ENCODE data around the gene HSPH1.

HSPH1 gene

DNA sequence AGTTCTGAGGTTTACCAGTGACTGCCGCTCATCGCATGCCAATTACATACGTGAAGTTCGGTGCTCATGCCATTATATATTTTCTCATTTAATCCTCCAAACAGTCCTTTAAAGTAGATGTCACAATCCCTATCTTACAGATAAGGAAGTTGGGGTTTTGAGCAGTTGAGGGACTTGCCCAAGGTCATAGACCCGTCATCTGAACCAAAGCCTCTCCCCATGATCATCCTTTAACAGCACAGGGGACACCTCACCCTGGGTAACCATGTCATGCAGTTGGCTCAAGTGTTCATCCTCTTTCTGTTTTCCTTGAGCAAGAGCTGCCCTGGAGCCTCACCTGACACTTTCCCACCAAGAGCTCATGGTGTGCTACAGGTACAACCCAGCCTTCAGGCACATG, 69.1 kb downstream of the HSPH1 start:
- Histone ChIP-seq H3K4me3 (ENCODE audit: low read depth in 1 of 2, low read length in 2 of 2) (no peak overlapping the region), H3K27ac (ENCODE audit: low read depth, low read length) (no peak overlapping the region), H3K4me1 (ENCODE audit: insufficient read depth, low read length) (no peaks in the 10 kb centered on the region), H3K36me3 (ENCODE audit: insufficient read depth, low read length) (no peaks in the 10 kb centered on the region), H3K27me3 (ENCODE audit: control insufficient read depth in 1 of 2, insufficient read depth in 2 of 2, low read length in 2 of 2) (no peaks in the 10 kb centered on the region), H3K9ac (ENCODE audit: low read length) (no peak overlapping the region), H3K9me3 (ENCODE audit: low read length) (no peaks in the 10 kb centered on the region)

DNA sequence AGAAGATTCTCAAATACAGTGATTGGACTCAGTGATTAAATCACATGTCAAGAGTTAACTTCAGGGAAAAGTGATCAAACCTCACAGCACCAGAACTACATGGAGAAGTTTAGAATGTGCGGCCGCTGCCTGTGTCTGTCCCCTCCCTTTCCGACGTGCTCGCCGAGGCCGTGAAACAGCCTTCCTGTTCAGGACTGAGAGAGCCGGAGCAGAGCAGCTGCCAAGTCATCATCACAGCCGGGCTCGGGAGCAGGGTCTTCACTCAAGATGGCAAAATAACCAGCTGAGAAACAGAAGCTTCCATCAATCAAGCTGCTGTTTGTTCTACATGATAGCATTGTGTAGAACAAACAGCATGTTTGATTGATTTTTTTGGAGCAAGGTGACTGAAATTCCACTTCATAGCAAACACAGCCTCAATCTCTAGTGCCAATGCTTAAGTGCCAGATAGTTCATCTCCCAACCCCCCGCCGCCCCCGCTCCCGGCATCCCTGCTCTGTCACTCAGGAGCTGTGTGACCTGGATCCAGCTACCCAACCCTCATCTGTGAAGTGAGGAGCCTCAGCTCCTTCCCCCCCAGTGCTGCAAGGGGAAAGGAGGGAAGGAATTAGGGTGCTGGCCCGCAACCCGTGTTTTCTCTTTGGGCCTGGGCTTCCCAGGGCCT, 70.6 kb downstream of the HSPH1 start:
- H3K4me1 ChIP-seq (ENCODE audit: insufficient read depth, low read length), result no peaks in the 10 kb centered on the region
- no peak overlapping the region for H3K4me3 ChIP-seq (ENCODE audit: low read depth in 1 of 2, low read length in 2 of 2)
- no peaks in the 10 kb centered on the region for H3K36me3 ChIP-seq (ENCODE audit: insufficient read depth, low read length)
- no peak overlapping the region for H3K27ac ChIP-seq (ENCODE audit: low read depth, low read length)
- no peaks in the 10 kb centered on the region for H3K27me3 ChIP-seq (ENCODE audit: control insufficient read depth in 1 of 2, insufficient read depth in 2 of 2, low read length in 2 of 2)
- H3K9ac ChIP-seq (ENCODE audit: low read length), result no peak overlapping the region
- H3K9me3 ChIP-seq (ENCODE audit: low read length), result no peaks in the 10 kb centered on the region

DNA sequence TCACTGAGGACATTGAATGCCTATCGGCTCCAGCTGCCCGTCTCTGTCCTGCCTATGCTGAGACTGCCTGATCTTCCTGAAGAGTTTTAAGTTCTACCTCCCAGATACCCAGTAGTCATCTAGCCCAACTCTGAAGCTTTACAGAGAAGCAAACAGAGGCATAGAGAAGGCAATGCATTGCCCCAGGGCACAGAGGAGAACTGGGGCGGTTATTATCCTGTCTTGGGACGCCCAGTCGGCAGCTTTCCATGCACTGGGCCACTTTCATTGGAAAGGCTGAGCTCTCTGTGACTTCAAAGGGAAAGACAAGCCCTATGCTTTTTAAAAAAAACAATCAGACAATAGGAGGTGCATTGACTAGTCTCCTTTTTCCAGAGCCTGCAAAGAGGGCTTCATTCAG, 71.6 kb downstream of the HSPH1 start:
- H3K4me1 ChIP-seq (ENCODE audit: insufficient read depth, low read length), result no peaks in the 10 kb centered on the region
- H3K36me3 ChIP-seq (ENCODE audit: insufficient read depth, low read length), result no peaks in the 10 kb centered on the region
- H3K9me3 ChIP-seq (ENCODE audit: low read length), result no peaks in the 10 kb centered on the region
- H3K9ac ChIP-seq (ENCODE audit: low read length), result no peak overlapping the region
- H3K27ac ChIP-seq (ENCODE audit: low read depth, low read length), result no peak overlapping the region
- H3K4me3 ChIP-seq (ENCODE audit: low read depth in 1 of 2, low read length in 2 of 2), result no peak overlapping the region
- no peaks in the 10 kb centered on the region for H3K27me3 ChIP-seq (ENCODE audit: control insufficient read depth in 1 of 2, insufficient read depth in 2 of 2, low read length in 2 of 2)

DNA sequence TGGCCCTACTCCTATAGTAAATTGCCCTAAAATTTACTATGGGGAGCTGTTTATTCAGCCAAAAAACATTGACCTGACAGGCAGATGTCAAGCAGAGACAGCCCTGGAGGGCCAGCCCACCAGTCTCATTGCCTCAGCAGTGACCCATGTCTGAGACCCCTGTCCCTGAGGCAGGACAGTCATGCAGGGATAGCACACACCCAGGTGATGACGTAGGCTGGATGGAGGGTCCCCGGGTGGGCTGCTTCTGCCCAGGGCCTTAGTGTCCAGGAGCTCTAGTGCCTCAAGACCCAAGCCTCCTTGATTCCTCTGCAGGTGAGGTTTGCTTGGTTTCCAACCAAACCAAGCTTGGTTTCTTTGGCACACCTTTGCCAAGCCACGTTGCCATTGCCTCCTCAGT, 72.1 kb downstream of the HSPH1 start:
- Histone ChIP-seq H3K9ac (ENCODE audit: low read length) (no peak overlapping the region), H3K4me3 (ENCODE audit: low read depth in 1 of 2, low read length in 2 of 2) (no peak overlapping the region), H3K27me3 (ENCODE audit: control insufficient read depth in 1 of 2, insufficient read depth in 2 of 2, low read length in 2 of 2) (no peaks in the 10 kb centered on the region), H3K27ac (ENCODE audit: low read depth, low read length) (no peak overlapping the region), H3K4me1 (ENCODE audit: insufficient read depth, low read length) (no peaks in the 10 kb centered on the region), H3K9me3 (ENCODE audit: low read length) (no peaks in the 10 kb centered on the region), H3K36me3 (ENCODE audit: insufficient read depth, low read length) (no peaks in the 10 kb centered on the region)

DNA sequence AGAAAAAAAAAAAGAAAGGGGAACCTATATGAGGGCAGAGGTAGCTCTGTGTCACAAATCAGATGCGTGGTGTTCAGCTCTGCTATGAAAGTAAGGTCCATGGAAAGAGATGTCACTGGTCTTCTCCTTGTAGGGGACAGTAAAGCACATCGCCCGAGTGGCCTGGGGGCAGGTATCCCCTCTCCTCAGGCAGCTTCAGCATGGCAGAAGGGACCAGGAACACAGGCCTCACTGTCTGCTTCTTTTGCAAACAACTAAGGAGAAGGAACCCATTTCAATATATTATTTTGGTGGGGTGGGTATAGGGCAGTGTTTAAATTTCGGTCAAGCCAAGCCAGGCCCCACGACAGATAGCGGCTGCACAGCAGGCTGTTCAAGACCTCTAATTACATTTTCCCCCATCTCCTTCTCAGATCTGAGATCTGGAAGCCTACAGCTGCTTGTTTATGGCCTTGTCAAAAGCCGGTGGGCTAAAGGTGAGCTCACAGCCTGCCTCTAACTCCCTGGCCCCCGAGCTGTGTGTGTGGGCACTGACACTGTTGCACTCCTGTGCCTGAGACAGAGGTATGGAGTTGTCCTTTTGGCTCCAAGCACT, 72.8 kb downstream of the HSPH1 start:
- no peaks in the 10 kb centered on the region for H3K4me1 ChIP-seq (ENCODE audit: insufficient read depth, low read length)
- H3K36me3 ChIP-seq (ENCODE audit: insufficient read depth, low read length), result no peaks in the 10 kb centered on the region
- no peak overlapping the region for H3K4me3 ChIP-seq (ENCODE audit: low read depth in 1 of 2, low read length in 2 of 2)
- no peak overlapping the region for H3K9ac ChIP-seq (ENCODE audit: low read length)
- no peaks in the 10 kb centered on the region for H3K27me3 ChIP-seq (ENCODE audit: control insufficient read depth in 1 of 2, insufficient read depth in 2 of 2, low read length in 2 of 2)
- no peak overlapping the region for H3K27ac ChIP-seq (ENCODE audit: low read depth, low read length)
- H3K9me3 ChIP-seq (ENCODE audit: low read length), result no peaks in the 10 kb centered on the region

Measured in muscle layer of colon (tissue), 2 donors.